ENCODE measurements around the gene FOXJ2.

DNA sequence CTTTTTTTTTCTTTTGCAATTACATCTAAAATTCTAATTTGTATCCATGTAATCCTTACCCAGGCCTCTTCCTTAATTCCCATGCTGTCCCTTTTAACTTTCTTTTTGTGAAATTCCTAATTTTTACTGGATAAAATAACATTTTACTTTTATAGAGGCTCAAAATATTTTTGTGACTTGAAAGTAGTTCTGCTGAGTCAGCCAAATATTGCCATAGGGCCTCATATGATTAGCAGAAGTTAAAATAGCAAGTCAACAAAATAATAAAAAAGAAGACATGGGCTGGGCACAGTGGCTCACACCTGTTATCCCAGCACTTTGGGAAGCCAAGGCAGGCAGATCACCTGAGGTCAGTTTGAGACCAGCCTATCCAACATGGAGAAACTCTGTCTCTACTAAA lies 31.6 kb downstream of the FOXJ2 start:
- no peak for TF ChIP-seq EZH2phosphoT487 (IDR thresholded peaks at IDR 0.05)
- TF ChIP-seq, protein P1, sequence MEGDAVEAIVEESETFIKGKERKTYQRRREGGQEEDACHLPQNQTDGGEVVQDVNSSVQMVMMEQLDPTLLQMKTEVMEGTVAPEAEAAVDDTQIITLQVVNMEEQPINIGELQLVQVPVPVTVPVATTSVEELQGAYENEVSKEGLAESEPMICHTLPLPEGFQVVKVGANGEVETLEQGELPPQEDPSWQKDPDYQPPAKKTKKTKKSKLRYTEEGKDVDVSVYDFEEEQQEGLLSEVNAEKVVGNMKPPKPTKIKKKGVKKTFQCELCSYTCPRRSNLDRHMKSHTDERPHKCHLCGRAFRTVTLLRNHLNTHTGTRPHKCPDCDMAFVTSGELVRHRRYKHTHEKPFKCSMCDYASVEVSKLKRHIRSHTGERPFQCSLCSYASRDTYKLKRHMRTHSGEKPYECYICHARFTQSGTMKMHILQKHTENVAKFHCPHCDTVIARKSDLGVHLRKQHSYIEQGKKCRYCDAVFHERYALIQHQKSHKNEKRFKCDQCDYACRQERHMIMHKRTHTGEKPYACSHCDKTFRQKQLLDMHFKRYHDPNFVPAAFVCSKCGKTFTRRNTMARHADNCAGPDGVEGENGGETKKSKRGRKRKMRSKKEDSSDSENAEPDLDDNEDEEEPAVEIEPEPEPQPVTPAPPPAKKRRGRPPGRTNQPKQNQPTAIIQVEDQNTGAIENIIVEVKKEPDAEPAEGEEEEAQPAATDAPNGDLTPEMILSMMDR (IDR thresholded peaks at IDR 0.05) = no peak

Measured in neural progenitor cell (in vitro differentiated cells).